Activated CD8-positive, alpha-beta T cell treated with anti-CD3 and anti-CD28 coated beads for 36 hours (primary cell): ENCODE data around the gene EIF4E1B. TPM values are rescaled to one million over a fixed set of nuclear protein-coding genes. Genes with fewer than 3 reads are reported as not detected.

ENCODE experiments used
- ATAC-seq: fragments of 200-7000 bp; cut with Tn5 transposase; one replicate; pipeline ENCODE4 v1.10.0; 2021; ENCODE audit warnings: mild to moderate bottlenecking, moderate library complexity
- CTCF ChIA-PET: fragments of 350-600 bp; sonication (Branson Sonifier 250); formaldehyde crosslinking; loops from one replicate; lab custom pipeline; 2021; ENCODE audit warnings: antibody characterized with exemption; lab: Charles Lee
- POLR2A ChIA-PET: fragments of 350-600 bp; sonication (Branson Sonifier 250); formaldehyde crosslinking; loops from one replicate; lab custom pipeline; 2021; ENCODE audit warnings: antibody characterized with exemption; lab: Charles Lee
- DNase-seq: peaks from one replicate; pipeline ENCODE4 v3.0.0-alpha.2; 2020
- H3K27ac Mint-ChIP-seq: one replicate; pipeline ENCODE4 v1.8.0; 2021; ENCODE audit warnings: mild to moderate bottlenecking, mixed read lengths
- H3K27me3 Mint-ChIP-seq: one replicate; pipeline ENCODE4 v1.8.0; 2021; ENCODE audit warnings: mixed read lengths
- H3K36me3 Mint-ChIP-seq: one replicate; pipeline ENCODE4 v1.8.0; 2021; ENCODE audit warnings: low read depth, mixed read lengths
- H3K4me1 Mint-ChIP-seq: one replicate; pipeline ENCODE4 v1.8.0; 2021; ENCODE audit warnings: low read depth, mixed read lengths
- H3K4me3 Mint-ChIP-seq: one replicate; pipeline ENCODE4 v1.8.0; 2021; ENCODE audit warnings: mild to moderate bottlenecking, moderate library complexity, mixed read lengths
- H3K9me3 Mint-ChIP-seq: one replicate; pipeline ENCODE4 v1.8.0; 2021; ENCODE audit warnings: mixed read lengths
- intact Hi-C: fragments of 100-400 bp; cut with micrococcal nuclease; formaldehyde crosslinking; loops from one replicate; pipeline ENCODE4 v1.10.0; 2022
- microRNA-seq: library from miRNA; unstranded; fragments of <30 nt; microRNA quantifications from one replicate; pipeline ENCODE4 v1.2.0, GENCODE V29; 2022; ENCODE audit warnings: borderline microRNAs expressed, borderline replicate concordance
- total RNA-seq, 2 experiments: library from RNA; stranded (reverse); gene quantifications; one replicate each; pipeline ENCODE4 v1.2.3, GENCODE V29; 2021
- TF ChIP-seq, protein P1 (sequence below): fragments of 200-600 bp; IDR thresholded peaks from one replicate; pipeline ENCODE4 v1.8.0; 2022; ENCODE audit warnings: antibody characterized with exemption, mild to moderate bottlenecking

Gene EIF4E1B
- total RNA-seq, 2 experiments from 2014 or later = not detected

- intact Hi-C loops = no loop called here
Observed at GRCh38 chr5:176693477-176693851, 63.0 kb downstream of the EIF4E1B start.

GRCh38 chr5:176694146-176694545 is 63.7 kb downstream of the EIF4E1B start:
- H3K4me1 Mint-ChIP-seq = no peaks in the 10 kb centered on the region
- H3K4me3 Mint-ChIP-seq = no peak overlapping the region
- H3K36me3 Mint-ChIP-seq = no peaks in the 10 kb centered on the region

More at GRCh38 chr5:176693477-176693851, 63.0 kb downstream of the EIF4E1B start:
- ChIA-PET CTCF (interaction anchor here (2.1 kb wide), 1 partner anchor 33 kb away, joined by 10 read pairs; no protein-coding TSS in a partner anchor), POLR2A (interaction anchor here (0.6 kb wide), 1 partner anchor 97 kb away, joined by 3 read pairs; no protein-coding TSS in a partner anchor)
- peaks cover 31% of the 10 kb centered on the region for H3K27me3 Mint-ChIP-seq
- no peak for ATAC-seq
- TF ChIP-seq, protein P1, sequence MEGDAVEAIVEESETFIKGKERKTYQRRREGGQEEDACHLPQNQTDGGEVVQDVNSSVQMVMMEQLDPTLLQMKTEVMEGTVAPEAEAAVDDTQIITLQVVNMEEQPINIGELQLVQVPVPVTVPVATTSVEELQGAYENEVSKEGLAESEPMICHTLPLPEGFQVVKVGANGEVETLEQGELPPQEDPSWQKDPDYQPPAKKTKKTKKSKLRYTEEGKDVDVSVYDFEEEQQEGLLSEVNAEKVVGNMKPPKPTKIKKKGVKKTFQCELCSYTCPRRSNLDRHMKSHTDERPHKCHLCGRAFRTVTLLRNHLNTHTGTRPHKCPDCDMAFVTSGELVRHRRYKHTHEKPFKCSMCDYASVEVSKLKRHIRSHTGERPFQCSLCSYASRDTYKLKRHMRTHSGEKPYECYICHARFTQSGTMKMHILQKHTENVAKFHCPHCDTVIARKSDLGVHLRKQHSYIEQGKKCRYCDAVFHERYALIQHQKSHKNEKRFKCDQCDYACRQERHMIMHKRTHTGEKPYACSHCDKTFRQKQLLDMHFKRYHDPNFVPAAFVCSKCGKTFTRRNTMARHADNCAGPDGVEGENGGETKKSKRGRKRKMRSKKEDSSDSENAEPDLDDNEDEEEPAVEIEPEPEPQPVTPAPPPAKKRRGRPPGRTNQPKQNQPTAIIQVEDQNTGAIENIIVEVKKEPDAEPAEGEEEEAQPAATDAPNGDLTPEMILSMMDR = no peak
- no peak overlapping the region for H3K27ac Mint-ChIP-seq
- no peaks in the 10 kb centered on the region for H3K9me3 Mint-ChIP-seq
- no peak for DNase-seq
- H3K4me3 Mint-ChIP-seq = no peak overlapping the region
- no peaks in the 10 kb centered on the region for H3K36me3 Mint-ChIP-seq
- H3K4me1 Mint-ChIP-seq = no peaks in the 10 kb centered on the region

GRCh38 chr5:176694631-176695030 is 64.2 kb downstream of the EIF4E1B start:
- POLR2A ChIA-PET = no interaction called here
- TF ChIP-seq, protein P1 = no peak
- CTCF ChIA-PET = no interaction called here
- H3K27ac Mint-ChIP-seq = no peak overlapping the region
- H3K36me3 Mint-ChIP-seq = no peaks in the 10 kb centered on the region
- intact Hi-C loops = no loop called here
- H3K9me3 Mint-ChIP-seq = no peaks in the 10 kb centered on the region
- no peak for DNase-seq
- ATAC-seq = no peak
- peaks cover 35% of the 10 kb centered on the region for H3K27me3 Mint-ChIP-seq
- H3K4me3 Mint-ChIP-seq = no peak overlapping the region
- no peaks in the 10 kb centered on the region for H3K4me1 Mint-ChIP-seq

More at GRCh38 chr5:176694146-176694545, 63.7 kb downstream of the EIF4E1B start:
- TF ChIP-seq, protein P1 = no peak
- no peak overlapping the region for H3K27ac Mint-ChIP-seq
- H3K9me3 Mint-ChIP-seq = no peaks in the 10 kb centered on the region
- DNase-seq = no peak
- ATAC-seq = no peak
- H3K27me3 Mint-ChIP-seq = peaks cover 35% of the 10 kb centered on the region
- intact Hi-C loops = no loop called here
- POLR2A ChIA-PET = interaction anchor here (0.6 kb wide), 1 partner anchor 98 kb away, joined by 3 read pairs; no protein-coding TSS in a partner anchor
- CTCF ChIA-PET = interaction anchor here (2.1 kb wide), 1 partner anchor 33 kb away, joined by 10 read pairs; no protein-coding TSS in a partner anchor

DNA sequence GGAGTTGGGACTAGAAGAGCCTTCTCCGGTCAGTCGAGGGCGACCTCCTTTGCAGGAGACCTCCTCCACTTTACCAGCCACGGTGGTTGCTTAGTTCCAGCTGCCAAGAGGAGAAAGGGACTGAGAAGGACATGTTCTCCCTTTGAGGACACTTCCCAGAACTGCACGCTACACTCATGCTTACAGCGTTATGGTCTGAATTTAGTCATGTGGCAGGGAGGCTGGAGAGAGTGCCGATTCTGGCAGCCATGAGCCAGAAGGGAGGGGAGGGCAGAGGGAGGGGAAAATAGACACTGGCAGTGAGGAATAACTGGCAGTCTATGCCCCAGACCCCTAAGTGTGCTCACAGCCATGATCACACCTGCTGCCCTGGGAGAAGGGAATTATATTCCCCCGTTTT is 64.6 kb downstream of the EIF4E1B start:
- ATAC-seq (no peak), DNase-seq (no peak)
- Mint-ChIP-seq H3K9me3 (no peaks in the 10 kb centered on the region), H3K27ac (no peak overlapping the region), H3K27me3 (peaks cover 35% of the 10 kb centered on the region), H3K36me3 (no peaks in the 10 kb centered on the region), H3K4me1 (no peaks in the 10 kb centered on the region), H3K4me3 (no peak overlapping the region)
- intact Hi-C loops = no loop called here
- ChIA-PET POLR2A (no interaction called here), CTCF (no interaction called here)
- TF ChIP-seq, protein P1 = no peak

Small RNAs within 50 kb of the gene (microRNA-seq; reads per million reads assigned to microRNA genes)
- gene MIR4281 = not detected

Other genes starting within 250 kb of the EIF4E1B start
- 10 to 100 TPM; 71.8 to 75.1 TPM for gene NOP16, start 242.1 kb upstream of the EIF4E1B start, total RNA-seq
- 100 to 1,000 TPM; 118 to 120 TPM for gene HIGD2A, start 241.9 kb upstream of the EIF4E1B start, total RNA-seq
- 10 to 100 TPM; 48.2 to 48.6 TPM for gene CLTB, start 214.1 kb upstream of the EIF4E1B start, total RNA-seq
- 10 to 100 TPM; 32.6 to 33.0 TPM for gene FAF2, start 182.3 kb upstream of the EIF4E1B start, total RNA-seq
- gene RNF44, start 93.3 kb upstream of the EIF4E1B start, total RNA-seq = 10 to 100 TPM; 55.3 to 62.7 TPM
- under 1 TPM; 0.23 to 0.47 TPM for gene CDHR2, start 81.3 kb upstream of the EIF4E1B start, total RNA-seq
- gene GPRIN1, start 20.5 kb upstream of the EIF4E1B start, total RNA-seq = 1 to 10 TPM; 1.6 to 2.0 TPM
- under 1 TPM; 0.69 to 0.79 TPM for gene SNCB, start 141 bp upstream of the EIF4E1B start, total RNA-seq
- gene TSPAN17, start 16.8 kb downstream of the EIF4E1B start, total RNA-seq = 10 to 100 TPM; 24.6 to 26.3 TPM
- not detected for gene UNC5A, start 179.9 kb downstream of the EIF4E1B start, total RNA-seq